ENCODE results near the gene NID2.

The NID2 gene

DNA sequence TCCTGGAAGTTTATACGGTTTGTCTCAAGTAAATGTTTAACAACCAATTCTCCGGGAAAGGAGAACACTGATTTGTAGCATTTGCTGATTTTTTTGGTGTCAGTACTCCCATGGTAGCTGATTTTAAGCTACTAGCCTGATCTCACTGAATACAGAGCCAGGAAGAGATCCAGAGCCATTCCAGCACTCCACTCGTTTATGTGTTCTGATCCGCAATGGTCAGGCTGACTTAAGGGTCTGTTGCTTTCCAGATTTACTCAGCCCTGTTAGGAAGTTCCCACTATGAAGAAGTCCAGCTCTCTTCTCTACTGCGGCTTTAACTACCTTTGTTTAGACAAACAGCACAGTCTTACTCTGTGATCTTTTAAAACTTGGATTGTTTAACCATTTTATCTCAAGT is 38.0 kb upstream of the NID2 start:
- no peak overlapping the region for H2AK5ac ChIP-seq (ENCODE audit: low read depth, low read length)
- no peak overlapping the region for H3K9ac ChIP-seq (ENCODE audit: low read depth, low read length, poor library complexity)
- H3K23ac ChIP-seq (ENCODE audit: low read depth, low read length, poor library complexity) = no peak overlapping the region
- H2BK15ac ChIP-seq (ENCODE audit: low read length) = no peak overlapping the region
- DNase-seq (ENCODE audit: low spot score) = no peak
- no peaks in the 10 kb centered on the region for H3K36me3 ChIP-seq (replicated peaks in 1 of 2; ENCODE audit: control insufficient read depth in 2 of 2, insufficient read depth in 2 of 2, low read length in 2 of 2)
- no peak overlapping the region for H3K27ac ChIP-seq (replicated peaks; ENCODE audit: low read length)
- no peak overlapping the region for H2BK120ac ChIP-seq (ENCODE audit: low read depth, low read length)
- no peak overlapping the region for H2AFZ ChIP-seq (ENCODE audit: low read length)
- no peak overlapping the region for H3K4me3 ChIP-seq (ENCODE audit: low read length in 2 of 2)
- no CpG with 5 or more reads among the region's 5 CpGs for WGBS, 2 donors (ENCODE audit: extremely low coverage in 2 of 2, insufficient read length in 2 of 2, insufficient replicate concordance in 1 of 2)
- H3K18ac ChIP-seq (ENCODE audit: low read length) = no peak overlapping the region
- H4K8ac ChIP-seq (ENCODE audit: low read depth, low read length) = no peak overlapping the region
- H3K14ac ChIP-seq (ENCODE audit: low read length) = no peak overlapping the region
- H3K4ac ChIP-seq (ENCODE audit: low read length) = no peak overlapping the region
- H2BK12ac ChIP-seq (ENCODE audit: low read length) = no peak overlapping the region
- no peaks in the 10 kb centered on the region for H3K9me3 ChIP-seq (replicated peaks in 1 of 2; ENCODE audit: control insufficient read depth in 2 of 2, insufficient read depth in 1 of 2, low read depth in 1 of 2, low read length in 2 of 2)
- no peaks in the 10 kb centered on the region for H3K27me3 ChIP-seq (ENCODE audit: control insufficient read depth in 3 of 3, insufficient read depth in 3 of 3, low read depth in 1 of 3, low read length in 3 of 3)
- H3K79me1 ChIP-seq (ENCODE audit: low read depth, low read length) = no peaks in the 10 kb centered on the region
- H2BK5ac ChIP-seq (ENCODE audit: low read length) = no peak overlapping the region
- H3K4me2 ChIP-seq (ENCODE audit: insufficient read depth, low read length, poor library complexity, severe bottlenecking) = no peak overlapping the region
- H3K4me1 ChIP-seq (ENCODE audit: control insufficient read depth in 2 of 2, insufficient read depth in 1 of 2, low read depth in 1 of 2, low read length in 2 of 2) = no peaks in the 10 kb centered on the region
- no peak overlapping the region for H4K91ac ChIP-seq (ENCODE audit: low read depth, low read length, poor library complexity)

- H4K8ac ChIP-seq (ENCODE audit: low read depth, low read length) = no peak overlapping the region
- no peak overlapping the region for H3K4ac ChIP-seq (ENCODE audit: low read length)
- no peak overlapping the region for H4K91ac ChIP-seq (ENCODE audit: low read depth, low read length, poor library complexity)
- H3K27ac ChIP-seq (replicated peaks; ENCODE audit: low read length) = no peak overlapping the region
- no CpG with 5 or more reads among the region's 8 CpGs for WGBS, 2 donors (ENCODE audit: extremely low coverage in 2 of 2, insufficient read length in 2 of 2, insufficient replicate concordance in 1 of 2)
- DNase-seq (ENCODE audit: low spot score) = no peak
- no peak overlapping the region for H3K4me2 ChIP-seq (ENCODE audit: insufficient read depth, low read length, poor library complexity, severe bottlenecking)
- H3K36me3 ChIP-seq (replicated peaks in 1 of 2; ENCODE audit: control insufficient read depth in 2 of 2, insufficient read depth in 2 of 2, low read length in 2 of 2) = no peaks in the 10 kb centered on the region
- no peak overlapping the region for H3K4me3 ChIP-seq (ENCODE audit: low read length in 2 of 2)
- no peak overlapping the region for H2AFZ ChIP-seq (ENCODE audit: low read length)
- no peaks in the 10 kb centered on the region for H3K9me3 ChIP-seq (replicated peaks in 1 of 2; ENCODE audit: control insufficient read depth in 2 of 2, insufficient read depth in 1 of 2, low read depth in 1 of 2, low read length in 2 of 2)
- H3K14ac ChIP-seq (ENCODE audit: low read length) = no peak overlapping the region
- H2BK12ac ChIP-seq (ENCODE audit: low read length) = no peak overlapping the region
- H2BK120ac ChIP-seq (ENCODE audit: low read depth, low read length) = no peak overlapping the region
- no peak overlapping the region for H3K18ac ChIP-seq (ENCODE audit: low read length)
- no peak overlapping the region for H3K9ac ChIP-seq (ENCODE audit: low read depth, low read length, poor library complexity)
- H2BK15ac ChIP-seq (ENCODE audit: low read length) = no peak overlapping the region
- no peak overlapping the region for H2BK5ac ChIP-seq (ENCODE audit: low read length)
- no peaks in the 10 kb centered on the region for H3K79me1 ChIP-seq (ENCODE audit: low read depth, low read length)
- H3K4me1 ChIP-seq (ENCODE audit: control insufficient read depth in 2 of 2, insufficient read depth in 1 of 2, low read depth in 1 of 2, low read length in 2 of 2) = no peaks in the 10 kb centered on the region
- no peaks in the 10 kb centered on the region for H3K27me3 ChIP-seq (ENCODE audit: control insufficient read depth in 3 of 3, insufficient read depth in 3 of 3, low read depth in 1 of 3, low read length in 3 of 3)
- H3K23ac ChIP-seq (ENCODE audit: low read depth, low read length, poor library complexity) = no peak overlapping the region
- no peak overlapping the region for H2AK5ac ChIP-seq (ENCODE audit: low read depth, low read length)
These were observed 34.6 kb upstream of the NID2 start for GRCh38 chr14:52103416-52103815.

GRCh38 chr14:52095794-52096193 is 26.9 kb upstream of the NID2 start:
- WGBS, 2 donors (ENCODE audit: extremely low coverage in 2 of 2, insufficient read length in 2 of 2, insufficient replicate concordance in 1 of 2) = no CpG with 5 or more reads among the region's 4 CpGs

GRCh38 chr14:52095336-52095735 is 26.5 kb upstream of the NID2 start:
- no peak overlapping the region for H3K4me2 ChIP-seq (ENCODE audit: insufficient read depth, low read length, poor library complexity, severe bottlenecking)
- no peak overlapping the region for H3K4ac ChIP-seq (ENCODE audit: low read length)

More at GRCh38 chr14:52095794-52096193, 26.9 kb upstream of the NID2 start:
- Histone ChIP-seq H2BK120ac (ENCODE audit: low read depth, low read length) (no peak overlapping the region), H3K9me3 (replicated peaks in 1 of 2; ENCODE audit: control insufficient read depth in 2 of 2, insufficient read depth in 1 of 2, low read depth in 1 of 2, low read length in 2 of 2) (peaks cover 0 to 2% of the 10 kb centered on the region in 2 donors), H3K23ac (ENCODE audit: low read depth, low read length, poor library complexity) (no peak overlapping the region), H3K9ac (ENCODE audit: low read depth, low read length, poor library complexity) (no peak overlapping the region), H4K91ac (ENCODE audit: low read depth, low read length, poor library complexity) (no peak overlapping the region), H2AK5ac (ENCODE audit: low read depth, low read length) (no peak overlapping the region), H2BK15ac (ENCODE audit: low read length) (no peak overlapping the region), H3K4ac (ENCODE audit: low read length) (no peak overlapping the region), H3K36me3 (replicated peaks in 1 of 2; ENCODE audit: control insufficient read depth in 2 of 2, insufficient read depth in 2 of 2, low read length in 2 of 2) (no peaks in the 10 kb centered on the region), H4K8ac (ENCODE audit: low read depth, low read length) (no peak overlapping the region), H3K4me1 (ENCODE audit: control insufficient read depth in 2 of 2, insufficient read depth in 1 of 2, low read depth in 1 of 2, low read length in 2 of 2) (no peaks in the 10 kb centered on the region), H3K18ac (ENCODE audit: low read length) (no peak overlapping the region), H3K4me2 (ENCODE audit: insufficient read depth, low read length, poor library complexity, severe bottlenecking) (no peak overlapping the region), H3K27me3 (ENCODE audit: control insufficient read depth in 3 of 3, insufficient read depth in 3 of 3, low read depth in 1 of 3, low read length in 3 of 3) (no peaks in the 10 kb centered on the region), H2BK5ac (ENCODE audit: low read length) (no peak overlapping the region), H3K27ac (replicated peaks; ENCODE audit: low read length) (no peak overlapping the region), H3K14ac (ENCODE audit: low read length) (no peak overlapping the region), H2BK12ac (ENCODE audit: low read length) (no peak overlapping the region), H3K79me1 (ENCODE audit: low read depth, low read length) (no peaks in the 10 kb centered on the region), H3K4me3 (ENCODE audit: low read length in 2 of 2) (no peak overlapping the region), H2AFZ (ENCODE audit: low read length) (no peak overlapping the region)
- no peak for DNase-seq (ENCODE audit: low spot score)

More at GRCh38 chr14:52095336-52095735, 26.5 kb upstream of the NID2 start:
- Histone ChIP-seq H2AFZ (ENCODE audit: low read length) (no peak overlapping the region), H3K27me3 (ENCODE audit: control insufficient read depth in 3 of 3, insufficient read depth in 3 of 3, low read depth in 1 of 3, low read length in 3 of 3) (no peaks in the 10 kb centered on the region), H4K8ac (ENCODE audit: low read depth, low read length) (no peak overlapping the region), H3K36me3 (replicated peaks in 1 of 2; ENCODE audit: control insufficient read depth in 2 of 2, insufficient read depth in 2 of 2, low read length in 2 of 2) (no peaks in the 10 kb centered on the region), H3K18ac (ENCODE audit: low read length) (no peak overlapping the region), H3K23ac (ENCODE audit: low read depth, low read length, poor library complexity) (no peak overlapping the region), H2BK5ac (ENCODE audit: low read length) (no peak overlapping the region), H2BK120ac (ENCODE audit: low read depth, low read length) (no peak overlapping the region), H3K79me1 (ENCODE audit: low read depth, low read length) (no peaks in the 10 kb centered on the region), H2BK12ac (ENCODE audit: low read length) (no peak overlapping the region), H2BK15ac (ENCODE audit: low read length) (no peak overlapping the region), H4K91ac (ENCODE audit: low read depth, low read length, poor library complexity) (no peak overlapping the region), H3K4me1 (ENCODE audit: control insufficient read depth in 2 of 2, insufficient read depth in 1 of 2, low read depth in 1 of 2, low read length in 2 of 2) (no peaks in the 10 kb centered on the region), H3K9me3 (replicated peaks in 1 of 2; ENCODE audit: control insufficient read depth in 2 of 2, insufficient read depth in 1 of 2, low read depth in 1 of 2, low read length in 2 of 2) (peaks cover 0 to 3% of the 10 kb centered on the region in 2 donors), H3K4me3 (ENCODE audit: low read length in 2 of 2) (no peak overlapping the region), H3K14ac (ENCODE audit: low read length) (no peak overlapping the region), H3K27ac (replicated peaks; ENCODE audit: low read length) (no peak overlapping the region), H2AK5ac (ENCODE audit: low read depth, low read length) (no peak overlapping the region), H3K9ac (ENCODE audit: low read depth, low read length, poor library complexity) (no peak overlapping the region)
- DNase-seq (ENCODE audit: low spot score) = no peak
- no CpG with 5 or more reads among the region's 3 CpGs for WGBS, 2 donors (ENCODE audit: extremely low coverage in 2 of 2, insufficient read length in 2 of 2, insufficient replicate concordance in 1 of 2)

All from neuronal stem cell (in vitro differentiated cells).